AG09309 (cell line): ENCODE results near the gene ATP5PO.

Source experiments
- DNase-seq: peaks from one replicate; pipeline ENCODE4 v3.0.0-alpha.2; 2010; ENCODE audit warnings: low read depth
- H3K4me3 ChIP-seq: 2 replicates; pipeline ENCODE4 v1.5.1; 2011; ENCODE audit warnings: mild to moderate bottlenecking, low read depth, low read length, moderate library complexity; ENCODE audit not compliant: control insufficient read depth
- CTCF ChIP-seq: IDR thresholded peaks from 2 replicates; pipeline ENCODE4 v1.5.1; 2011; ENCODE audit warnings: mild to moderate bottlenecking, low read depth, low read length, inconsistent platforms; ENCODE audit not compliant: insufficient read depth, control insufficient read depth; ENCODE audit errors: missing control alignments

ATP5PO gene

GRCh38 chr21:33885172-33885514, 30.5 kb downstream of the ATP5PO start:
- no peak for DNase-seq
- TF ChIP-seq CTCF = no peak
- H3K4me3 ChIP-seq = no peak overlapping the region

GRCh38 chr21:33884376-33885171, 31.0 kb downstream of the ATP5PO start:
- peak overlapping the region; percentile 1; the same call in 1 of the 2 replicates for H3K4me3 ChIP-seq
- peak; percentile 79 for DNase-seq
- no peak for TF ChIP-seq CTCF

- H3K4me3 ChIP-seq = no peak overlapping the region
- TF ChIP-seq CTCF = no peak
Observed at GRCh38 chr21:33883118-33883517, 32.5 kb downstream of the ATP5PO start.

GRCh38 chr21:33881689-33882440, 33.7 kb downstream of the ATP5PO start:
- H3K4me3 ChIP-seq = no peak overlapping the region
- DNase-seq = no peak
- no peak for TF ChIP-seq CTCF

More at GRCh38 chr21:33883118-33883517, 32.5 kb downstream of the ATP5PO start:
- DNase-seq = no peak

- no peak for TF ChIP-seq CTCF
- H3K4me3 ChIP-seq = no peak overlapping the region
- DNase-seq = no peak
Observed at GRCh38 chr21:33880626-33881025, 35.0 kb downstream of the ATP5PO start.

GRCh38 chr21:33878824-33879223, 36.8 kb downstream of the ATP5PO start:
- no peak overlapping the region for H3K4me3 ChIP-seq
- DNase-seq = no peak
- no peak for TF ChIP-seq CTCF
